Activated CD4-positive, alpha-beta T cell treated with anti-CD3 and anti-CD28 coated beads, Interleukin-2, amount 50 U/mL, for 48 hours (primary cell): ENCODE data around the gene SDR42E1.
A peak's percentile ranks its signal among the peaks of the same experiment; 100 is the strongest.
"Not testable (repeated sequence)": the region's sequence is repeated elsewhere in the genome, so short reads cannot be mapped to it uniquely, and the experiment has no call there.

ENCODE experiments used
- DNase-seq, 2 experiments: peaks; one replicate each; pipeline ENCODE4 v3.0.0-alpha.2; 2020

SDR42E1 gene

DNA sequence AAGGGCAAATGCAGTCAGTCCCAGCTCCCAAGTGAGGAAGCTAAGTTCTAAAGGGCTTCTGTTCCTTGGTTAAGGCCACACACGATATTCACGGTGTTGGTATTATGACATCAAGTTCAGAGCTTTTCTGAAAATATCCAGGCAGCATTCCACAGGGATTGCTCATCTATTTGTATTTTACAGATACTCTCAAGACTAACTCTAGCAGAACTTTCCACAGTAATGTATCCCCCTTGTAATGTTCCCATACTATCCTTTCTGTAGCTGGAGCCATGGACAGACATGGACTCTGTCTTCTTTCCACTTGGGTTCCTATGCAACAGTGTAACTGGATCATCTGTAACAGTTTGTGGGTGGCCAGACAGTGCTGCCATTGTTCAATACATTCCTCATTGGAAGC is 13.5 kb downstream of the SDR42E1 start:
- DNase-seq: no peak

DNA sequence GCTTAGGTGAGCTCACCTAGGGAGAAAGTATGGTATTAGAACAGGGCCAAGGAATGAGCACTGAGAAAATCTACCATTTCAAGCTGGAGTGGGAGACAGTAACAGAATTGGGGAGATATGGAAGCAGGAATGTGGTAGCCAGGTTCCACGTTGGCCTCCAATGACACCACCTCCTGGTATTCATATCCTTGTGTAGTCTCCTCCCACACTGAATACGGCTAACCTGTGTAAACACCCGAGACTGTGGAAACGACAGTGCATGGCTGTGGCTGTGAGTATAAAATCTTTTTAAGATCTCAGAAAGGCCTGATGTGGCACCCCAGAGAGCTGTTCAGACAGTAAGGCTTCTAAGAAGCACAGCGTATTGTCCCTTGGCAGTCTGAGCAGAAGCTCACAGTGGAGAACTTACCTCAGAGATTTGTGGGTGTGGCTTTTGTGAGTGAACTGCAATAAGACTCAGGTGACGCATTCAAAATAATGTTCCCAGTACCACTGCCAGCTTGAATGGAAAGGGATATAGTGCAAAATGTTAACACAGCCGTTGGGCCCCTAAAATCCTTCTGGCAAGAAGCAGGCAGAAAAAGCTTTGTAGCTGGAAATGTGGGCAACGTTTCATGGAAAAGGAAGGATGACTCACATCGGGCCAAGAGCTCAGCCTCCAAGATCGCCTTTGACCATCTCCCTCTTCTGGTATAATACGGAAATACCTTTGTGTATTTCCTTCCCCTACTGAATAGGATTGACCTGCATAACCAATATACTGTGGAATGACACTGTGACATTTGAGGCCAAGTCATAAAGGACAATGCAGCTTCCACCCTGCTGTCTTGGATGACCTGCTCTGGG is 14.4 kb downstream of the SDR42E1 start:
- no peak for DNase-seq

DNA sequence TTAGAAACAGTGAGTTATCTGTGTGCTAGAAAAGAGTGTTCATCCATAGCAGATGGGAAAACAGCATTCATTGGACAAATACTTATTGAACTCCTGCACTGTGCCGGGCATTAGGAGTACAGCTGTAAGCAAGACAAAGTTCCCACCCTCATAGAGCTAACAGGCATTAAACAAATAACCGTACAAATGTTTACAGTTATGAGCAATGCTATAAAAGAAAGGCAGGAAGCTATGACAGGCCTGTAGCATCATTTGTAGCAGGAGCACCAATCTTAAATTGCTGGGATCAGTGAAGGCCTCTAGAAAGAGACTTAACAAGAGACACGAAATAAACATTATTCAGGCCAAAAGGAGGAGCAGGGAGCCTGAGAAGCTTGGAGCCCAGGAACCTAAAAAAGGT is 15.6 kb downstream of the SDR42E1 start:
- no peak for DNase-seq

DNA sequence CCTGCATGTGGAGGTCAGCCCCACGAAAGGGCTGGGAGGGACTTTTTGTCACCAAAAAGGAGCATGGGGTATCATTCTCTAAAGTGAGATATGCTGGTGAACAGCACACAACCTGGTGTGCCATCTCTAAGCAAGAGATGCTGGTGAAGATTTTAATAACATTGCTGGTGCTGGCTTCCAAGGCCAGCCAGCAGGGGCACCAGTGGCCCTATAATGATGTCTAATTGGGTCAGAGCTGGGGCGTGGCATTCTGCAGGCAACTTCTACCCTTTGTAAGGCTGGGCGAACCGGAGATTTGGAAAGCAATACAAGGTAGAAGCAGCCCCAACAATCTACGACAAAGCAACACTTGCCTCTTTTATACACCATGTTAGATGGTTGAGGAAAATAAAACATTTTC is 16.8 kb downstream of the SDR42E1 start:
- peak in 1 of 2 experiments; percentile 8 for DNase-seq

DNA sequence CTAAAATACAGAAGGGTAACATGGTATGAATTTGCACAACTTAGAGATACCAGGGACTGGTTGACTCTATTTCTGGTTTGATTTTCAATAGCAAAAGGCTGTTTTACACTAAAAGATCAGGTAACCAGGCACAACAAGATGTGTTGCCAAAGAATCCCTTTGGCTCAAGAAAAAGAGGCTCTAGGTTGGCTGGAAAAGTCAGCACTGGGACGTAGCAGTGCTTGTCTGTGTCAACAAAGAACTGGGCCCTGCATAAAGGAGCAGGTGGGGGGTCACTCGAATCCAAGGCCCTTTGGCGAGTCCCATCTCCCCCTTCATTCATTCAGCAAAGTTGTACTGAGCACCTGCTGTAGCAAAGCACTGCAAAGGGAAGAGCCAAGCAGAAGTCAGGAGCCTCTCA is 18.4 kb downstream of the SDR42E1 start:
- DNase-seq: no peak

DNA sequence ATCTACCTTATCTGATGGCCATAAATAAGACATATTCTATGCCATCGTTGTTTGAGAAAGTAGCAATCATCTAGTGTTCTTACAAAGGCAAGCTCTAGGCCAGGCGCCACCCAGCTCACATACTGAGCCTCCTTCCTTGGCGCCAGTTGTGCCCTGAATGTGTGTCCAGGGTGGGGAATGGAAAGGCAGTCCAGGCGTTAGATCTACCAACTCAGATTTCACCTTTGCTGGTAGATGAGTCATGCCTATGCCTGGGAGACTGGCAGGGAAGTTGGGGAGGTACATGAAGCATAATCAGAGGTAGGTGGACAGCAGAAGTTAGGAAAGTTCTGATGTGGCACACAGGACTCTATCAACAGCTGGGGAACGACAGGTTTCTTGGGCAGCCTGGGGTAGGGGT is 23.6 kb downstream of the SDR42E1 start:
- no peak for DNase-seq

DNA sequence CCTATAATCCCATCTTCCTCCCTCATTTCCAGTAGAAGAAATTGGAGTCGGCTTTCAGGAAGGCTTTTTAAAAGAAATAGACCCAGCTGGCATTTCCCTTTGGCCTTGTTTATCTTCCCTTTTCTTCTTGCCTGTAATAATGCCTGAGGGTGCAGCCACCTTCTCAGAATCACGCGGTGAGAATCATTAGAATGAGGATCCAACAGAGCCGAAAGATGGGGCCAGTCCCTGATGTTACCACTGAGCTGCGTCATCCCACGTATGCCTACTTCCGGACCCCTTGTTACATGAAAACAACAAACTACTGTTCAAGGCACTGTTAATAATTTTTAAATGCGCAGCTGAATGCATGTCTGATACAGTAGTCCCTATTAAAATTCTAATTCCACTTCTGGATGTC is 24.1 kb downstream of the SDR42E1 start:
- DNase-seq: no peak

DNA sequence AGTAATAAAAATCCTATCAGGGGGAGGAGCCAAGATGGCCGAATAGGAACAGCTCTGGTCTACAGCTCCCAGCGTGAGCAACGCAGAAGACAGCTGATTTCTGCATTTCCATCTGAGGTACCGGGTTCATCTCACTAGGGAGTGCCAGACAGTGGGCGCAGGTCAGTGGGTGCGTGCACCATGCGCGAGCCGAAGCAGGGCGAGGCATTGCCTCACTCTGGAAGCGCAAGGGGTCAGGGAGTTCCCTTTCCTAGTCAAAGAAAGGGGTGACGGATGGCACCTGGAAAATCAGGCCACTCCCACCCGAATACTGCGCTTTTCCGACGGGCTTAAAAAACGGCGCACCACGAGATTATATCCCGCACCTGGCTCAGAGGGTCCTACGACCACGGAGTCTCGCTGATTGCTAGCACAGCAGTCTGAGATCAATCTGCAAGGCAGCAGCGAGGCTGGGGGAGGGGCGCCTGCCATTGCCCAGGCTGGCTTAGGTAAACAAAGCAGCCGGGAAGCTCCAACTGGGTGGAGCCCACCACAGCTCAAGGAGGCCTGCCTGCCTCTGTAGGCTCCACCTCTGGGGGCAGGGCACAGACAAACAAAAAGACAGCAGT is 33.8 kb downstream of the SDR42E1 start:
- DNase-seq: not testable (repeated sequence)

DNA sequence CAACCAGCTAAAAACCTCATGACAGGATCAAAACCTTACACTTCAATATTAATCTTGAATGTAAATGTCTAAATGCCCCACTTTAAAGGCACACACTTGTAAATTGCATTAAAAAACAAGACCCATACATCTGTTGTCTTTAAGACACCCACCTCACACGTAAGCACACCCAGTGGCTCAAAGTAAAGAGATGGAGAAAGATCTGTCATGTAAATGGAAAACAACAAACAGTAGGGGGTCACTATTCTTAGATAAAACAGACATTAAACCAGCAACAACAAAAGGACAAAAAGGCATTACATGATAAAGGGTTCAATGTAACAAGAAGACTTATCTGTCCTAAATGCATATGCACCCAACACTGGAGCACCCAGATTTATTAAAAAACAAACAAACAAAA is 35.6 kb downstream of the SDR42E1 start:
- no peak for DNase-seq

DNA sequence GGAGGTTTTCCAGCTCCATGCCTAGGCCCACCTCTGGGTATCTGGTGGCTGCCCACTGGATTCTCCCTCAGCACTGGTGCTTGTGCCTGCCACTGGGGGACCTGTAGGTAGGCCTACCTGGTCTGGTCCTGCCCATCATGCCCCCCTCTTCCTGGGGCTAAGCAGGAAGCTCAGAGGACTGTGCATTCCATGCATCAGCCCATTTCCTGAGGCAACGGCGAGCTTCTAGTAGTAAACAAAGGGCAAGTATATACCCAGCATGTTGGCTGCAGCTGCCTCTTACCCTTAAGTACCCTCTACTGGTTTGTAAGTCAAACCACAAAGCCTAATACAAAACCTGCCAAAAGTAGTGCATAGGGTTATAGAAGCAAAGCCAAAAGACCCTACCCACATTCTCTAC is 37.5 kb downstream of the SDR42E1 start:
- no peak for DNase-seq

DNA sequence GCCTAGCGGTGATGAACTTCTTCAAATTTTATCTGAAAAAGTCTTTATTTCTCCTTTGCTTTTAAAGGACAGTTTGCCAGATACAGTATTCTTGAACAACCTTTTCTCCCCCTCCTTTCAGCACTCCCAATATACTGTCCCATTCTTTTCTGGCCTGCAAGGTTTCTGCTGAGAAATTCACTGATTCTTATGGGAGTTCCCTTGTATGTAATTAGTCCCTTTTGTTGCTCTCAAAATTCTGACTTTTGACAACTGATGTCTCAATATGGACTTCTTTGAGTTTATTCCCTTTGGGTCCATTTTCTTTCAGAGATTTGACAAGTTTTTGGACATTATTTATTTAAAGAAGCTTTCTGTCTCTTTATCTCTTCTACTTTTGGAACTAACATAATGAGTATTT is 39.4 kb downstream of the SDR42E1 start:
- DNase-seq: no peak

DNA sequence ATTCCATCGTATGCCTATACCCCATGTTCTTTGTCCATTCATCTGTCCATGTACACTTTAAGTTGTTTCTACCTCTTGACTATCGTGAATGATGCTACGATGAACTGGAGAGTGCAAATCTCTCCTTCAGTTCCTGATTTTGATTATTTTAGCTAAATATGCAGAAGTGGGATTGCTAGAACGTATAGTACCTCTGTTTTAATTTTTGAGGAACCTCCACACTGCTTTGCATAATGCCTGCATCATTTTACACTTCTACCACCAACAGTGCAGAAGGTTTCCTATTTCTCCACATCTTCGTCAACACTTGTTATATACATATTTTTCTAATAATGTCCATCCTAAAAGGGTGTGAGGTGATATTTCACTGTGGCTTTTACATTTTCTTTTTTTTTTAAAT is 43.9 kb downstream of the SDR42E1 start:
- no peak for DNase-seq

DNA sequence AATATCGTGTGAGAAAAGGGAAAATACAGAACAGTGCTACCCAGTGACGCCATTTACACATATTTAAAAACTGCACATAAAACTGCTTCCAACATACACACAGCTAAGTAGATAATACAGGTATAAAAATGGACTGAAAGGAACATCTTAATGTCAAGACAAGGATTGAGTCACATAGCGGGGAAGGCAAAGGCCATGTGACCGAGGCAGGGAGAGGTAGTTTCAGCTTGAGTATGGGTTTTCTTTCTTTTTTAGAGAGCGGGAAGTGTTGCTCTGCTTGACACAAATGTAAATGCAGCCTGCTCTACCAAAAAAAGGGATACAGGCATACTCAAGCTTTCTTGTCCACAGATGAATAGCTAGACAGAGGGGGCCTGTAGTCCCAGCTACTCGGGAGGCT is 46.5 kb downstream of the SDR42E1 start:
- no peak for DNase-seq

DNA sequence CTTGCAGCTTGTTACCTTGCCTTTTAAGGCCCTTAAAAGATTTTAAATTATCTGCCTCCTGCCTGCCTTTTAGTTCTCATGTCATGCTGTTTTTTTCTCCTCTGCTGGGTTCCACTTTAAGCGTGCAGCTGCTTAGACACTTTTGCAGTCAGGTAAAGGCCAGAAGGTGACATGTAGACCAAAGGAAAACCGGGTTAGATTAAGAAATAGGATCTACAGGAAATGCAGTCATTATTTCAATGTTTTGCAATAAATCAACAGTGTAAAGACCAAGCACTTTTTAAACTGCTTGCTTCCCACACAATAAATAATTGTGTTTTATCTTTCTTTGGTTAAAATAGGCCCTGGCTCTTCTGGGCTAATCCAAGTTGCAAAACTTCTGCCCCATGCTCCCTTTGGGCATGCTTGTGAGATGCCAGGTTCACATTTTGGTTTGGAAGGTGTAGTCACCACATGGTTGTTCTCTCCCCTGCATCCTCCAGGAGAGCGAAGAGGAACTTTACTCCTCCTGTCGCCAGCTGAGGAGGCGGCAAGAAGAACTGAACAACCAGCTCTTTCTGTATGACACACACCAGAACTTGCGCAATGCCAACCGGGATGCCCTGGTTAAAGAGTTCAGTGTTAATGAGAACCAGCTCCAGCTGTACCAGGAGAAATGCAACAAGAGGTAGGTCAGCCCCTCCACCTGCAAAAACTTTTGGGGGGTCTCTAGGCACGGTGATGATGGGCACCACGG is 54.9 kb downstream of the SDR42E1 start:
- DNase-seq: no peak

DNA sequence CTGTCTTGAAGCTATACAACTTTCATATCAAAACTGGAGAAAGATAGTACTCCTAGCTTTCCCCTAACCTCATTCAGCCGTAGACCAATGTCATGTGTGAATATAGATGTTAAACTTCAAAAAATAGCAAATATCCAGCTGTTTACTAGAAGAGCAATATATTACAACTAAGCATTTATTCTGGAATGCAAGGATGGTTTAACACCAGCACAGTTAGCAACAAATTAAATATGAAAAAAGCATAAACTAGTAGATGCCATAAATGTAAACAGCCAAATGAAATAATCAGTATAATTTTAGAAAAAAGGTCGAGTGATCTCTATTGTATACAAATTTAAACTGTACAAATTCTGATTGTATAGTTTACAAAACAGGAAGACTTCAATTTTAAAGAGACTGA is 59.7 kb downstream of the SDR42E1 start:
- DNase-seq: no peak

DNA sequence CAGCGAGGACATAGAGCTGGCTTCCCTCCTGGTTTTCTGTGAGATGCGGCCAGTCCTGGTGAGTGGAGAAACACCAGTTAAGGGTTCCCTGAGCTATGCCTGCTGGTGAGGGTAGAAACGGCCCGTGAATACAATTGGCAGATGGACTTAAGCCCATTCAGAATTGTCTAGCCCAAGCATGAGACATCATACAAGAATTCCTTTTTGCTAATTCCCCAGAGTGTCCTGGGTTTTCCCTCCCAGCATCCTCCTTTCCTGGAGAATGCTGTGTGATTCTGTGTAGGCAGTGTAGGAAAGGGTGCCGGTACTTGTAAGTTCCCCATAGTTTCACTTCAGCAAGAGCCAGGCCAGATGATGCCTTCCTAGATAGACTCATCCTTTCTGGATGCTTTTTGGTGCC is 65.1 kb downstream of the SDR42E1 start:
- DNase-seq: no peak

DNA sequence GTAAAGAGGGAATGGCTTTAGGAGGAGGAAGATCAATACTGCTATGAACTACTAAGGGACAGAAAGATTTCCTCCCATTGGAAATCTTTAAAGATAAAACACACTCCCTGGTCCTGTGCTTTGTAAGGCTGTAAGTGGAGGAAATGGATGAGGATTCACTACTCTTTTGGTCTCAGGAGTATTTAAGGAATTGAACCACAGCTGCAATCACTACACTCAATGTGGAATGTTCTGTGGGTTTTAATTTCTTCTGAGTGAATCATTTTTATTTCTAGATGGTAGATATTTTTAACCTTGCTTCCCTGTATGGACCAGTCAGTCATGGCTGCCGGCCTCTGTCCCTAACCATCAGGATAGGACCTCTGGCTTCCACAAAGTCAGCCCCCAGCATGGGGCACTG is 65.6 kb downstream of the SDR42E1 start:
- DNase-seq: no peak

DNA sequence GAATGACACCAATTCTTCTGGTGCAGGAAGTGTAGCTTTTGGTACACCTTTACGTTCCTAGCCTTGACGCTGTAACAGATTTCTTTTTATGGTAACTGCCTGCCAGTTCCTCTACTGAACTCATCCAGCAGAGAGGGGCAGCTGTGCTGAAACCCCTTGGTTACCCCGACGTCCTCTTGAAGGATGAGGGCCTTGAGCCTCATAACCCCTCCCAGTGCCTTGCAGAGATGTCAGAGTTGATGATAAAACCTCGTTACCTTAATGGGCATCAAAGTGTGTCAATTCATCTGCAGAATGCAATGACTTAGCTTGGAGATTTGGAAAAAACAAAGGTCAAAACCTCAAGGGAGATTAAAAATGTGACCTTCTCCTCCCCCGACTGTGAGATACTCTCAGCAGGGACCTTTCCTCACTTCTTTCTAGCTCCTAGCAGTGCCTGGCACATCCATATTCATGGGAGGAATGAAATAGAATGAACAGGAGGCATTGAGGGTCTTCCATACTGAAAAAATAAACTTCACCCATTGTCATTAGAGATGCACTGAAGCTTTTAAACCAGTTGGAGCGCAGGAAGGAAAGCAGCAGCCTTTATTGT is 69.2 kb downstream of the SDR42E1 start:
- no peak for DNase-seq

DNA sequence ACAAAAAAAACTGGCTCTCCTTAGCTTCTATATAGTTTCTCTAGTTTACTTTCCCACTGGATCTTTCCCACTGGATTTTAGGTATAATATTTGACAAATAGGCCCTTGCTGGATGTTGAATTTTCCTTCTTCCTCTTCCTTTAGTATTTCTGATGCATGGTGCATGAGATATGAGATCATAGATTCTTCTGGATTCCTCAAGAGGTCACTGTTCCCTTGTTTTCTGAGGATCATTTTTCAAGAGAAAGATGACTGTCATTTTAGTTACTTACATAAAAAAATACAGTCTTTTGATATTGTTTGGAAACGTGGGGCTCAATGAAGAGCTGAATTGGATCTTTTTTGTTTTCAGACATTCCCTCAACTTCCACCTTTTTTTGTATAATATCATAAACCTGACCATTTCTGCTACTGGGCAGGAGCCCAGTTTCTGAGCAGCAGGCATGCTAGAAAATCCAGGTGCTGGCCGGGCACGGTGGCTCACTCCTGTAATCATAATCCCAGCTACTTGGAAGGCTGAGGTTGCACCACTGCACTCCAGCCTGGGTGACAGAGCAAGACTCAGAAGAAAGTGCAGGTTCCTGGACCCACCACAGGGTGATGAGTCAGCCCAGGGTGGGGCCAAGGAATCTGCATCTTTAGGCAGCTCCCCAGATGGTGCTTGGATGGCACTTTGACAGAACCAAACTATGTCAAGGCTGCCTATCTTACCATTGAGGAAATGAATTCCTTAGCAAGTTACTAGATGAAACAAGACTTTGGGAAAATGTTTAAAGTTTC is 70.3 kb downstream of the SDR42E1 start:
- DNase-seq: no peak

DNA sequence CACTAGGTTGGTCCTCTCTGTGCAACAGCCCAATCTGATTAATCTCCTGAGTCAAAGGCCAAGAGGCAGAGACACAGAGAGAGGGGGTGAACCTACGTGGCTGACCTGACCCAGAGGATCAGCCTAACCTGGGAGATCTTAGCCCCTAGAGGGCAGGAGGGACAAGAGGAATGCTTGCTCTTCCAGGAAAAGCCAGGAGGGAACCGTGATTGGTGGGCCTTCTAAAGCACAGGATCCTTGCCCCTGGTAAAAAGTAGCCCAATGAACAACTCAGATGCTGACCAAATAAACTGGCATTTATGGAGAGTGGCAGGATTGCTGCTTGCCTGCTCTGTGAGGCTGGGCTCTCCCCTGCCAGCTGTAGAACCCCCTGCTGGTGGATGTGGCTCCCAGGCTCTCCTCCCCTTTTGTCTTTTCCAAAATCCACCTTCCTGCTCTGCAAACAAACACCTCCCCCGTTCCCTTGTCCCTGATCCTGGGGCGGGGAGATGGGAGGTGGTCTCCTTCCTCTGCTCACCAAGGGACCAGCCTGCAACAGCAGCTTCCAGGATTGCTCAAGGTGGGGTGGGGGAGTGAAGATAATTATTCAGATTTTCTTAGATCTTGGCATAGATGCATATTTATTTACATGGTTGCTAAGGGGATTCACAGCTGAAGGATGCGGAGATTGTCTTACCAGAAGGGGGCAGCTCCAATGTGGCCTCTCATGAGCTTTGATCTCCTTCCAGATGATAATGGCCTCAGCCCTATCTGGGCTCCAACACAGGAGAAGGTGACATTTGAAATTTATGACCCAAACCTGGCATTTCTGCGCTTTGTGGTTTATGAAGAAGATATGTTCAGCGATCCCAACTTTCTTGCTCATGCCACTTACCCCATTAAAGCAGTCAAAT is 71.9 kb downstream of the SDR42E1 start:
- no peak for DNase-seq
